Neural cell (in vitro differentiated cells): Measurements from ENCODE around the gene CNPPD1. TPM values are rescaled to one million over a fixed set of nuclear protein-coding genes. Genes with fewer than 3 reads are reported as not detected.

Experiments
- H2AFZ ChIP-seq: fragments of 200-600, 300-800 bp; sonication (generic), shearing (Covaris generic); 2 replicates; pipeline ENCODE4 v1.6.0; 2014; ENCODE audit warnings: low read depth, mild to moderate bottlenecking, antibody characterized with exemption, low read length, moderate library complexity
- H3F3A ChIP-seq: fragments of 200-600 bp; shearing (Covaris generic); 2 replicates; pipeline ENCODE4 v1.6.1; 2016; ENCODE audit warnings: mild to moderate bottlenecking, moderate library complexity, mixed read lengths, antibody characterized with exemption, low read length; ENCODE audit not compliant: insufficient read depth, poor library complexity, severe bottlenecking
- H3K27ac ChIP-seq: fragments of 200-600, 300-800 bp; sonication (generic), shearing (Covaris generic); 2 replicates; pipeline ENCODE4 v1.5.1; 2014; ENCODE audit warnings: mild to moderate bottlenecking, low read length, moderate library complexity
- H3K27me3 ChIP-seq: fragments of 300-800, 200-600 bp; sonication (generic), shearing (Covaris generic); 2 replicates; pipeline ENCODE4 v1.6.0; 2014; ENCODE audit warnings: mild to moderate bottlenecking, low read depth, low read length, moderate library complexity; ENCODE audit not compliant: insufficient read depth
- H3K36me3 ChIP-seq: fragments of 300-800, 200-600 bp; sonication (generic), shearing (Covaris generic); 2 replicates; pipeline ENCODE4 v1.5.1; 2014; ENCODE audit warnings: mild to moderate bottlenecking, antibody characterized with exemption, low read length, moderate library complexity; ENCODE audit not compliant: insufficient read depth
- H3K4me2 ChIP-seq: fragments of 300-800, 200-600 bp; sonication (generic), shearing (Covaris generic); 2 replicates; pipeline ENCODE4 v1.6.0; 2014; ENCODE audit warnings: mild to moderate bottlenecking, low read length
- H3K4me3 ChIP-seq: fragments of 300-800, 200-600 bp; sonication (generic), shearing (Covaris generic); 2 replicates; pipeline ENCODE4 v1.5.1; 2014; ENCODE audit warnings: mild to moderate bottlenecking, low read length, moderate library complexity
- H3K79me2 ChIP-seq: fragments of 200-600 bp; shearing (Covaris generic); replicated peaks from 2 replicates; pipeline ENCODE4 v1.6.0; 2014; ENCODE audit warnings: mild to moderate bottlenecking, low read length, moderate library complexity; ENCODE audit not compliant: insufficient read depth
- H3K9ac ChIP-seq: fragments of 300-800, 200-600 bp; sonication (generic), shearing (Covaris generic); 2 replicates; pipeline ENCODE4 v1.6.1; 2016; ENCODE audit warnings: mild to moderate bottlenecking, low read length, mixed read lengths
- H3K9me2 ChIP-seq: fragments of 200-600 bp; shearing (Covaris generic); 2 replicates; pipeline ENCODE4 v1.6.1; 2016; ENCODE audit warnings: mild to moderate bottlenecking, low read length, mixed read lengths; ENCODE audit not compliant: insufficient read depth
- H3K9me3 ChIP-seq: fragments of 200-600, 300-800 bp; sonication (generic), shearing (Covaris generic); 2 replicates; pipeline ENCODE4 v1.6.1; 2016; ENCODE audit warnings: mild to moderate bottlenecking, mixed run types, low read length, moderate library complexity, mixed read lengths
- H4K20me1 ChIP-seq: fragments of 200-600 bp; shearing (Covaris generic); 2 replicates; pipeline ENCODE4 v1.6.1; 2016; ENCODE audit warnings: mild to moderate bottlenecking, mixed run types; ENCODE audit not compliant: insufficient read depth
- CTCF ChIP-seq: fragments of 450-650 bp; IDR thresholded peaks from 2 replicates; pipeline ENCODE4 v1.5.1; 2014; ENCODE audit warnings: antibody characterized with exemption, mild to moderate bottlenecking, moderate library complexity; ENCODE audit not compliant: poor library complexity, severe bottlenecking
- EP300 ChIP-seq: fragments of 450-650 bp; conservative IDR thresholded peaks from 2 replicates; pipeline ENCODE4 v1.6.1; 2014; ENCODE audit warnings: antibody characterized with exemption, mild to moderate bottlenecking, moderate library complexity; ENCODE audit not compliant: poor library complexity, severe bottlenecking
- EZH2 ChIP-seq: fragments of 200-600, 300-800 bp; shearing (Covaris generic), sonication (generic); IDR thresholded peaks from 2 replicates; pipeline ENCODE4 v1.6.1; 2014; ENCODE audit warnings: antibody characterized with exemption, low read length, borderline replicate concordance, mild to moderate bottlenecking; ENCODE audit not compliant: insufficient read depth, poor library complexity, severe bottlenecking
- MXI1 ChIP-seq: fragments of 450-650 bp; conservative IDR thresholded peaks from 2 replicates; pipeline ENCODE4 v1.6.1; 2014; ENCODE audit warnings: antibody characterized with exemption, mild to moderate bottlenecking; ENCODE audit not compliant: poor library complexity, severe bottlenecking
- POLR2AphosphoS5 ChIP-seq: IDR thresholded peaks from 2 replicates; pipeline ENCODE4 v1.6.1; 2012
- RAD21 ChIP-seq: fragments of 450-650 bp; conservative IDR thresholded peaks from 2 replicates; pipeline ENCODE4 v1.6.1; 2014; ENCODE audit warnings: antibody characterized with exemption, mild to moderate bottlenecking, moderate library complexity
- REST ChIP-seq: IDR thresholded peaks from 2 replicates; pipeline ENCODE4 v1.6.1; 2012; ENCODE audit warnings: borderline replicate concordance
- SMC3 ChIP-seq: fragments of 450-650 bp; conservative IDR thresholded peaks from 2 replicates; pipeline ENCODE4 v1.6.1; 2014; ENCODE audit warnings: antibody characterized with exemption, mild to moderate bottlenecking, moderate library complexity; ENCODE audit not compliant: poor library complexity
- TAF1 ChIP-seq: IDR thresholded peaks from 2 replicates; pipeline ENCODE4 v1.6.1; 2012; ENCODE audit warnings: low read depth
- polyA plus RNA-seq: library from polyadenylated mRNA; depleted of rRNA; stranded (reverse); fragments of >200 nt; gene quantifications from 2 replicates; pipeline ENCODE4 v1.2.3, GENCODE V29; 2014

Gene CNPPD1
- polyA plus RNA-seq, 1 donor from 2014 or later: 89.1 TPM

- Histone ChIP-seq H3K4me3 (no peak overlapping the region), H3K9ac (no peak overlapping the region), H3F3A (no peaks in the 10 kb centered on the region), H3K79me2 (no peaks in the 10 kb centered on the region), H3K27me3 (no peaks in the 10 kb centered on the region), H2AFZ (no peak overlapping the region), H3K4me2 (no peak overlapping the region), H3K9me2 (no peaks in the 10 kb centered on the region), H4K20me1 (no peaks in the 10 kb centered on the region), H3K9me3 (no peaks in the 10 kb centered on the region), H3K27ac (no peak overlapping the region), H3K36me3 (no peaks in the 10 kb centered on the region)
- TF ChIP-seq RAD21 (no peak), MXI1 (no peak), POLR2AphosphoS5 (no peak), EZH2 (no peak), REST (no peak), CTCF (no peak)
These were observed 51.4 kb downstream of the CNPPD1 start for GRCh38 chr2:219125225-219125885.

DNA sequence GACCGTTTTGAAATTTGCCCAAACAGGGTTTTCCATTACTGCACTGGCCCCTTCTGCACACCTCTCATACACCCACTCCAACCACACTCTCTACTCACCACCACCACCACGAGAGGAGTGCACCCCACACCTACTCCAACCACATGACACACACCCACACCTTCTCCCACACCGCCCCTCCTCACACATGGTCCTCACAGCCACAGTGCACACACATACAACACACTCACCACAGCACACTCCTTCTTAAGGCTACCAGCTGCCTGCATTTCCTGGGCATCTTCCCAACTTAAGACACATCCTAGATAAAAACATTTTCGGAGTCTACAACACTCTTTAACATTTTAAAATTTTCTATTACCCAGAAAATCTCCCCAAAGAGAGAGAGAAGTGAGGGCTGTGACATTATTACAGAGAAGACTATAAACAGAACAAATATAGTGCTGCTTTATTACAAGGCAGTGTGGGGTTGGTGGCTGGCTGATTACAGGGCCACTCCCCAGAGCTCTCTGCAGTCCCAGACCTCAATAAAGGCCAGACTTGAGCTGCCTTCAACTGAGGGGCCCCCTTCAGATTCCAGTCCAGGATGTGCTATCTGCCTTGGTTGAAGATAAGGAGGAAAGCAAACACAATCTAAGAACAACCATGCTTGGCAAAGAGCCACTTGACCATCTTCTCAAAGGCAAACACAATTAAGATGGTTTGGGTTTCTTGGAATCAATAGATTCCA, 52.2 kb downstream of the CNPPD1 start:
- Histone ChIP-seq H3K4me3 (no peak overlapping the region), H3K9me3 (no peaks in the 10 kb centered on the region), H3K79me2 (no peaks in the 10 kb centered on the region), H3K27me3 (no peaks in the 10 kb centered on the region), H3K9ac (no peak overlapping the region), H3K9me2 (no peaks in the 10 kb centered on the region), H3K27ac (no peak overlapping the region), H3K36me3 (no peaks in the 10 kb centered on the region), H2AFZ (no peak overlapping the region), H3K4me2 (no peak overlapping the region), H4K20me1 (no peaks in the 10 kb centered on the region), H3F3A (no peaks in the 10 kb centered on the region)
- TF ChIP-seq POLR2AphosphoS5 (no peak), SMC3 (no peak), EP300 (no peak), REST (no peak), EZH2 (no peak), TAF1 (no peak), MXI1 (no peak), CTCF (no peak)
